Mesenchymal stem cell (in vitro differentiated cells and primary cell): Measurements from ENCODE around the gene CAMK4.
"Not testable (repeated sequence)": the region's sequence is repeated elsewhere in the genome, so short reads cannot be mapped to it uniquely, and the experiment has no call there.

ENCODE experiments used
- DNase-seq: peaks from one replicate; pipeline ENCODE4 v3.0.0-alpha.2; 2013
- H2AFZ ChIP-seq: one replicate; pipeline ENCODE4 v1.6.1; 2013; ENCODE audit warnings: low read depth, mild to moderate bottlenecking, control low read depth, inconsistent platforms, low read length, moderate library complexity
- H2AK5ac ChIP-seq: 2 replicates; pipeline ENCODE4 v1.6.1; 2013; ENCODE audit warnings: low read length, moderate library complexity, mild to moderate bottlenecking, inconsistent platforms; ENCODE audit not compliant: severe bottlenecking
- H2BK120ac ChIP-seq: one replicate; pipeline ENCODE4 v1.6.1; 2013; ENCODE audit warnings: low read depth, mild to moderate bottlenecking, inconsistent platforms, low read length, moderate library complexity
- H2BK12ac ChIP-seq, 2 experiments: one replicate each; pipeline ENCODE4 v1.6.1; 2013; ENCODE audit warnings: inconsistent platforms in 2 of 2, low read length in 2 of 2, mild to moderate bottlenecking in 2 of 2, moderate library complexity in 2 of 2, control low read depth in 1 of 2
- H2BK15ac ChIP-seq: one replicate; pipeline ENCODE4 v1.6.1; 2013; ENCODE audit warnings: mild to moderate bottlenecking, low read depth, inconsistent platforms; ENCODE audit not compliant: poor library complexity, severe bottlenecking
- H2BK5ac ChIP-seq: 2 replicates; pipeline ENCODE4 v1.6.1; 2013; ENCODE audit warnings: low read depth, mild to moderate bottlenecking, low read length, control low read depth, inconsistent platforms; ENCODE audit not compliant: poor library complexity, severe bottlenecking
- H3K14ac ChIP-seq, 2 experiments: one replicate each; pipeline ENCODE4 v1.6.1; 2013; ENCODE audit warnings: inconsistent platforms in 2 of 2, low read length in 2 of 2, control low read depth in 1 of 2, mild to moderate bottlenecking in 1 of 2, moderate library complexity in 1 of 2
- H3K18ac ChIP-seq, 2 experiments: one replicate each; pipeline ENCODE4 v1.6.1; 2013; ENCODE audit warnings: inconsistent platforms in 2 of 2, low read length in 2 of 2, control low read depth in 1 of 2, low read depth in 1 of 2, mild to moderate bottlenecking in 1 of 2
- H3K23ac ChIP-seq, 2 experiments: one replicate each; pipeline ENCODE4 v1.6.1; 2013; ENCODE audit warnings: inconsistent platforms in 2 of 2, low read length in 2 of 2, mild to moderate bottlenecking in 2 of 2, moderate library complexity in 2 of 2, control low read depth in 1 of 2
- H3K27ac ChIP-seq: 2 replicates; pipeline ENCODE4 v1.5.1; 2013; ENCODE audit warnings: mild to moderate bottlenecking, moderate library complexity, low read length, control low read depth, inconsistent platforms; ENCODE audit not compliant: poor library complexity, severe bottlenecking
- H3K27me3 ChIP-seq, 2 experiments: 2 replicates each; pipeline versions ENCODE4 v1.6.1 to v1.7.0; 2013; ENCODE audit warnings: low read length in 2 of 2, mild to moderate bottlenecking in 2 of 2, moderate library complexity in 2 of 2, control low read depth in 1 of 2, inconsistent platforms in 1 of 2; ENCODE audit not compliant: control insufficient read depth in 1 of 2, insufficient read depth in 1 of 2
- H3K36me3 ChIP-seq, 2 experiments: 2 replicates each; pipeline versions ENCODE4 v1.6.1 to v1.7.0; 2013; ENCODE audit warnings: low read length in 2 of 2, control low read depth in 1 of 2, inconsistent platforms in 1 of 2, low read depth in 1 of 2, mild to moderate bottlenecking in 1 of 2; ENCODE audit not compliant: insufficient read depth in 2 of 2, control insufficient read depth in 1 of 2
- H3K4ac ChIP-seq, 2 experiments: one replicate each; pipeline ENCODE4 v1.6.1; 2013; ENCODE audit warnings: inconsistent platforms in 2 of 2, low read length in 2 of 2, mild to moderate bottlenecking in 2 of 2, moderate library complexity in 2 of 2, control low read depth in 1 of 2, low read depth in 1 of 2
- H3K4me1 ChIP-seq: 2 replicates; pipeline ENCODE4 v1.6.1; 2013; ENCODE audit warnings: low read depth, low read length, control low read depth; ENCODE audit not compliant: control insufficient read depth, insufficient read depth
- H3K4me2 ChIP-seq: 2 replicates; pipeline ENCODE4 v1.6.1; 2013; ENCODE audit warnings: low read length, mild to moderate bottlenecking, inconsistent platforms; ENCODE audit not compliant: poor library complexity, severe bottlenecking
- H3K4me3 ChIP-seq, 2 experiments: 2 replicates each; pipeline versions ENCODE4 v1.5.1 to v1.7.0; 2013; ENCODE audit warnings: low read length in 2 of 2, mild to moderate bottlenecking in 2 of 2, control low read depth in 1 of 2, low read depth in 1 of 2; ENCODE audit not compliant: insufficient read depth in 1 of 2
- H3K79me1 ChIP-seq: replicated peaks from 2 replicates; pipeline ENCODE4 v1.6.1; 2013; ENCODE audit warnings: mild to moderate bottlenecking, control low read depth, low read length, inconsistent platforms; ENCODE audit not compliant: poor library complexity, severe bottlenecking
- H3K9ac ChIP-seq: 2 replicates; pipeline ENCODE4 v1.7.0; 2013; ENCODE audit warnings: mild to moderate bottlenecking, low read length, moderate library complexity
- H3K9me3 ChIP-seq: 2 replicates; pipeline ENCODE4 v1.7.0; 2013; ENCODE audit warnings: mild to moderate bottlenecking, low read length; ENCODE audit not compliant: control insufficient read depth
- H4K8ac ChIP-seq: one replicate; pipeline ENCODE4 v1.6.1; 2013; ENCODE audit warnings: inconsistent platforms, mild to moderate bottlenecking, low read length, moderate library complexity
- H4K91ac ChIP-seq: one replicate; pipeline ENCODE4 v1.6.1; 2013; ENCODE audit warnings: mild to moderate bottlenecking, low read length, inconsistent platforms
- WGBS: methylation state at CpG from one replicate; pipeline ENCODE4 v1.1.7; 2013; ENCODE audit warnings: mixed read lengths; 5-methylcytosine and 5-hydroxymethylcytosine counted together

CAMK4 gene

DNA sequence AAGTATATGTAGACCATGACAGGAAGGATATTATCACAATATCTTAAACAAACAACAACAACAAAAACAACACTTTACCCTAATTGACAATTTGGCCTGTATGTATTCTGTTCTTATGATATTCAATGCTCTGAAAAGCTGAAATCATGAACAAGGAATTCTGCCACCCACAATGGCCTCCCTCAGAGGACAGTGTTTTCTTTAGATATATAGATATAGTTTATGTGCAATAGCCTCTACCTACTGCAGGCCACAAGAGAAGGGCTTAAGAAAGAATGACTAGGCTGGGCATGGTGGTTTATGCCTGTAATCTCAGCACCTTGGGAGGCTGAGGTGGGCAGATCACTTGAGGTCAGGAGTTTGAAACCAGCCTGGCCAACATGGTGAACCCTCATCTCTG, 183.4 kb downstream of the CAMK4 start:
- no peaks in the 10 kb centered on the region for H3K4me1 ChIP-seq
- H4K8ac ChIP-seq = no peak overlapping the region
- H3K36me3 ChIP-seq = no peaks in the 10 kb centered on the region
- no peak overlapping the region for H2BK12ac ChIP-seq
- H2BK15ac ChIP-seq = no peak overlapping the region
- H3K14ac ChIP-seq = no peak overlapping the region
- H4K91ac ChIP-seq = no peak overlapping the region
- no peak overlapping the region for H3K18ac ChIP-seq
- no peak for DNase-seq
- H3K79me1 ChIP-seq = no peaks in the 10 kb centered on the region
- H3K23ac ChIP-seq = no peak overlapping the region
- no peaks in the 10 kb centered on the region for H3K9me3 ChIP-seq
- H3K4ac ChIP-seq = no peak overlapping the region
- no peak overlapping the region for H2AK5ac ChIP-seq
- no peak overlapping the region for H3K9ac ChIP-seq
- no peak overlapping the region for H3K4me2 ChIP-seq
- no peak overlapping the region for H3K4me3 ChIP-seq
- no peak overlapping the region for H2BK120ac ChIP-seq
- no peak overlapping the region for H3K27ac ChIP-seq
- no peaks in the 10 kb centered on the region for H3K27me3 ChIP-seq
- H2BK5ac ChIP-seq = no peak overlapping the region
- H2AFZ ChIP-seq = no peak overlapping the region

DNA sequence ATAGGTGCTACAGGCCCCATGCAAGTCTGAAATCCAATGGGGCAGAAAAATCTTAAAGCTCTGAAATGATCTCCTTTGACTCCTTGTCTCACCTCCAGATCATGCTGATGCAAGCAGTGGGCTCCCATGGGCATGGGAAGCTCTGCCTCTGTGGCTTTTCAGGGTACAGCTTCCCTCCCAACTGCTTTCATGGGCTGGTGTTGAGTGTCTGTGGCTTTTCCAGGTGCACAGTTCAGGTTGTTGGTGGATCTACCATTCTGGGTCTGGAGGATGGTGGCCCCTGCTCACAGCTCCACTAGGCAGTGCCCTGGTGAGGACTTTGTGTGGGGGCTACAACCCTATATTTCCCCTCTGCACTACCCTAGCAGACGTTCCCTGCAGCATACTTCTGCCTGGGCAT, 184.6 kb downstream of the CAMK4 start:
- no peak overlapping the region for H3K14ac ChIP-seq

DNA sequence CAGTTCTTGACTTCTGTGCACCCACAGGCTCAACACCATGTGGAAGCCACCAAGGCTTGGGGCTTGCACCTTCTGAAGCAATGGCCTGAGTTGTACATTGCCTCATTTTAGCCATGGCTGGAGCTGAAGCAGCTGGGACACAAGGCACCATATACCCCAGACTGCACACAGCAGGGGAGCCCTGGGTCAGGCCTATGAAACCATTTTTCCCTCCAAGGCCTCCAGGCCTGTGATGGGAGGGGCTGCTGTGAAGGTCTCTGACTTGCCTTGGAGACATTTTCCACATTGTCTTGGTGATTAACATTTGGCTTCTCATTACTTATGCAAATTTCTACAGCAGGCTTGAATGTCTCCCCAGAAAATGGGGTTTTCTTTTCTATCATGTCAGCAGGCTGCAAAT, 185.1 kb downstream of the CAMK4 start:
- not testable (repeated sequence) for H3K4me1 ChIP-seq, H3K4me2 ChIP-seq, H2BK120ac ChIP-seq, H3K79me1 ChIP-seq, H3K23ac ChIP-seq, H2BK5ac ChIP-seq, H3K9me3 ChIP-seq, H3K36me3 ChIP-seq, H3K9ac ChIP-seq, H3K4me3 ChIP-seq, H2AK5ac ChIP-seq, H2AFZ ChIP-seq, H4K91ac ChIP-seq, H3K4ac ChIP-seq, H3K14ac ChIP-seq, H2BK12ac ChIP-seq, H3K18ac ChIP-seq, H3K27me3 ChIP-seq, H4K8ac ChIP-seq, H2BK15ac ChIP-seq, DNase-seq, H3K27ac ChIP-seq

More for the DNA sequence above, 184.6 kb downstream of the CAMK4 start:
- Histone ChIP-seq H3K4ac (no peak overlapping the region), H3K27me3 (no peaks in the 10 kb centered on the region), H3K79me1 (no peaks in the 10 kb centered on the region), H3K23ac (no peak overlapping the region), H4K91ac (no peak overlapping the region), H3K9me3 (no peaks in the 10 kb centered on the region), H3K4me3 (no peak overlapping the region), H3K9ac (no peak overlapping the region), H2BK12ac (no peak overlapping the region), H2AK5ac (no peak overlapping the region), H2BK5ac (no peak overlapping the region), H2BK15ac (no peak overlapping the region), H3K18ac (no peak overlapping the region), H3K36me3 (no peaks in the 10 kb centered on the region), H3K4me2 (no peak overlapping the region), H4K8ac (no peak overlapping the region), H2BK120ac (no peak overlapping the region), H3K27ac (no peak overlapping the region), H2AFZ (no peak overlapping the region), H3K4me1 (no peaks in the 10 kb centered on the region)
- DNase-seq = no peak
- 83% methylated on average over 1 of the region's 1 CpG for WGBS

DNA sequence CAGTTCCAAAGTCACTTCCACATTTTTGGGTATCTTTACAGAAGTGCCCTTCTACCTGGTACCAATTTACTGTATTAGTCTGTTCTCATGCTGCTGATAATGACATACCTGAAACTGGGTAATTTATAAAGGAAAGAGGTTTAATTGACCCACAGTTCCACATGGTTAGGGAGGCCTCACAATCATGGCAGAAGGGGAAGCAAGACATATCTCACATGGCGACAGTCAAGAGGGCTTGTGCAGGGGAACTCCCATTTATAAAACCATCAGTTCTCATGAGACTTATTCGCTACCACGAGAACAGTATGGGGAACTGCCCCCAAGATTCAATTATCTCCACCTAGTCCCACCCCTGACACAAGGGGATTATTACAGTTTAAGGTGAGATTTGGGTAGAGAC, 185.9 kb downstream of the CAMK4 start:
- H3K4me3 ChIP-seq, H3K4ac ChIP-seq, DNase-seq, H3K9ac ChIP-seq, H3K27me3 ChIP-seq, H4K91ac ChIP-seq, H3K79me1 ChIP-seq, H2BK12ac ChIP-seq, H3K9me3 ChIP-seq, H2AK5ac ChIP-seq, H3K4me1 ChIP-seq, H2BK120ac ChIP-seq, H3K23ac ChIP-seq, H2BK5ac ChIP-seq, H3K18ac ChIP-seq, H3K27ac ChIP-seq, H2AFZ ChIP-seq, H4K8ac ChIP-seq, H3K14ac ChIP-seq, H2BK15ac ChIP-seq, H3K4me2 ChIP-seq, H3K36me3 ChIP-seq: not testable (repeated sequence)
- WGBS = 90% methylated on average over 3 of the region's 3 CpGs
